Gastrocnemius medialis (tissue), 4 donors: ENCODE measurements around the gene ACOT6. TPM values are rescaled to one million over a fixed set of nuclear protein-coding genes. Genes with fewer than 3 reads are reported as not detected.

Experiments used
- ATAC-seq, 2 donors: fragments of 150-250 bp; one replicate each; pipeline ENCODE4 v1.9.1; 2016
- DNase-seq, 2 donors: peaks; one replicate each; pipeline ENCODE4 v3.0.0-alpha.2; 2019
- H3K27ac ChIP-seq, 4 donors: fragments of 200-600 bp; sonication (generic); 1 replicate in 1 of 4; 2 replicates in 3 of 4; pipeline ENCODE4 v1.5.1; 2016 to 2018; ENCODE audit warnings: mild to moderate bottlenecking in 2 of 4, moderate library complexity in 1 of 4
- H3K27me3 ChIP-seq, 3 donors: fragments of 200-600 bp; sonication (generic) in 2 of 3; 1 replicate in 1 of 3; 2 replicates in 2 of 3; pipeline versions ENCODE4 v1.5.1 to v1.6.0; 2016 to 2019; ENCODE audit warnings: mild to moderate bottlenecking in 1 of 3, moderate library complexity in 1 of 3
- H3K36me3 ChIP-seq, 2 donors: fragments of 200-600 bp; sonication (generic) in 1 of 2; one replicate each; pipeline ENCODE4 v1.5.1; 2017 to 2018
- H3K4me1 ChIP-seq, 2 donors: fragments of 200-600 bp; sonication (generic) in 1 of 2; one replicate each; pipeline ENCODE4 v1.5.1; 2016 to 2017; ENCODE audit warnings: mild to moderate bottlenecking in 2 of 2
- H3K4me3 ChIP-seq, 4 donors: fragments of 200-600 bp; sonication (generic) in 3 of 4; 1 replicate in 1 of 4; 2 replicates in 3 of 4; pipeline ENCODE4 v1.5.1; 2016 to 2019; ENCODE audit warnings: mild to moderate bottlenecking in 2 of 4
- H3K9me3 ChIP-seq, 3 donors: fragments of 200-600 bp; sonication (generic) in 2 of 3; 1 replicate in 1 of 3; 2 replicates in 2 of 3; pipeline ENCODE4 v1.5.1; 2016 to 2019
- CTCF ChIP-seq, 5 experiments: fragments of 450-650 bp in 3 of 5; fragments of 200-600 bp in 2 of 5; sonication (generic) in 2 of 5; IDR thresholded peaks in 4 of 5; conservative IDR thresholded peaks in 1 of 5; 1 replicate in 4 of 5; 2 replicates in 1 of 5; pipeline ENCODE4 v1.5.1; 2016 to 2019; ENCODE audit warnings: antibody characterized with exemption in 5 of 5, mild to moderate bottlenecking in 3 of 5, moderate library complexity in 3 of 5
- POLR2A ChIP-seq, 2 donors: fragments of 450-650 bp; IDR thresholded peaks; one replicate each; pipeline ENCODE4 v1.6.1; 2017; ENCODE audit warnings: antibody characterized with exemption in 2 of 2, mild to moderate bottlenecking in 2 of 2, moderate library complexity in 2 of 2
- in situ Hi-C, 4 donors: fragments of 200-750 bp; cut with MboI; loops; one replicate each; pipeline versions ENCODE4 v1.15.0 to v1.8.0; 2017; ENCODE audit warnings: low sequenced_read_pairs in 4 of 4
- intact Hi-C: fragments of 100-400 bp; cut with DNase I; formaldehyde crosslinking; loops from one replicate; pipeline ENCODE4 v1.15.1; 2023; ENCODE audit warnings: low total_unique reads
- total RNA-seq, 4 donors: library from RNA; depleted of rRNA; stranded (reverse); fragments of >200 nt; gene quantifications; one replicate each; pipeline versions ENCODE4 v1.1.0 to v1.2.3, GENCODE V29; 2016

The ACOT6 gene
- total RNA-seq, 4 donors from 2014 or later = not detected

- DNase-seq = no peak
- intact Hi-C loops = no loop called here
- Histone ChIP-seq H3K4me3 (no peak overlapping the region), H3K36me3 (no peaks in the 10 kb centered on the region), H3K27me3 (no peaks in the 10 kb centered on the region), H3K9me3 (no peaks in the 10 kb centered on the region), H3K27ac (no peak overlapping the region), H3K4me1 (no peaks in the 10 kb centered on the region)
- no peak for TF ChIP-seq POLR2A (IDR thresholded peaks at IDR 0.05)
- TF ChIP-seq CTCF (IDR thresholded peaks at IDR 0.05 in 4 of 5, conservative IDR thresholded peaks at IDR 0.05 in 1 of 5) = no peak
- in situ Hi-C loops = no loop called here
- no peak for ATAC-seq
These were observed 6.0 kb upstream of the ACOT6 start for GRCh38 chr14:73606271-73606670.

GRCh38 chr14:73607241-73607640 is 5.1 kb upstream of the ACOT6 start:
- no peaks in the 10 kb centered on the region for H3K27me3 ChIP-seq
- H3K36me3 ChIP-seq = no peaks in the 10 kb centered on the region
- H3K9me3 ChIP-seq = no peaks in the 10 kb centered on the region
- in situ Hi-C loops (no loop called here), intact Hi-C loops (no loop called here)
- H3K4me1 ChIP-seq = no peaks in the 10 kb centered on the region
- H3K4me3 ChIP-seq = no peak overlapping the region
- ATAC-seq (no peak), DNase-seq (no peak)
- no peak overlapping the region for H3K27ac ChIP-seq
- no peak for TF ChIP-seq POLR2A (IDR thresholded peaks at IDR 0.05)
- no peak for TF ChIP-seq CTCF (IDR thresholded peaks at IDR 0.05 in 4 of 5, conservative IDR thresholded peaks at IDR 0.05 in 1 of 5)

GRCh38 chr14:73610687-73611086 is 1.6 kb upstream of the ACOT6 start:
- Histone ChIP-seq H3K4me1 (no peaks in the 10 kb centered on the region), H3K36me3 (no peaks in the 10 kb centered on the region), H3K27ac (no peak overlapping the region), H3K27me3 (no peaks in the 10 kb centered on the region), H3K9me3 (no peaks in the 10 kb centered on the region), H3K4me3 (no peak overlapping the region)
- intact Hi-C loops = no loop called here
- in situ Hi-C loops = no loop called here
- no peak for TF ChIP-seq POLR2A (IDR thresholded peaks at IDR 0.05)
- TF ChIP-seq CTCF (IDR thresholded peaks at IDR 0.05 in 4 of 5, conservative IDR thresholded peaks at IDR 0.05 in 1 of 5) = no peak
- ATAC-seq (no peak), DNase-seq (no peak)

GRCh38 chr14:73613046-73613383 is 698 bp downstream of the ACOT6 start:
- in situ Hi-C loops (no loop called here), intact Hi-C loops (no loop called here)
- Histone ChIP-seq H3K27ac (peak overlapping the region; percentile 58 to 80 (median 74)), H3K9me3 (no peaks in the 10 kb centered on the region), H3K27me3 (no peaks in the 10 kb centered on the region), H3K36me3 (no peaks in the 10 kb centered on the region), H3K4me3 (peak overlapping the region; percentile 61 to 69 (median 64)), H3K4me1 (no peaks in the 10 kb centered on the region)
- TF ChIP-seq POLR2A (IDR thresholded peaks at IDR 0.05) (no peak), CTCF (IDR thresholded peaks at IDR 0.05 in 4 of 5, conservative IDR thresholded peaks at IDR 0.05 in 1 of 5) (no peak)
- DNase-seq = no peak
- peak; percentile 34 to 37 for ATAC-seq

- H3K4me3 ChIP-seq = peak overlapping the region in 3 of 4 donors; percentile 61 to 69 (median 62)
- DNase-seq (no peak), ATAC-seq (no peak)
- H3K27ac ChIP-seq = peak overlapping the region in 1 of 4 donors; percentile 80
- no peaks in the 10 kb centered on the region for H3K27me3 ChIP-seq
- in situ Hi-C loops = no loop called here
- no peaks in the 10 kb centered on the region for H3K4me1 ChIP-seq
- intact Hi-C loops = no loop called here
- no peaks in the 10 kb centered on the region for H3K36me3 ChIP-seq
- no peaks in the 10 kb centered on the region for H3K9me3 ChIP-seq
- TF ChIP-seq POLR2A (IDR thresholded peaks at IDR 0.05) = no peak
These were observed 1.2 kb downstream of the ACOT6 start for GRCh38 chr14:73613419-73613963.
